ENCODE data around the gene PEX14. TPM values are rescaled to one million over a fixed set of nuclear protein-coding genes. Genes with fewer than 3 reads are reported as not detected.

Gene PEX14
- total and polyA plus RNA-seq, 8 donors: 8.2 to 26.3 (median 12.6) TPM

- WGBS, 5 donors: 42 to 66% (median 48%) methylated on average over 10 of the region's 10 CpGs
- intact Hi-C loops (cut with DNase I; ENCODE audit: low total_unique reads): no loop called here
- no peak for TF ChIP-seq POLR2A (IDR thresholded peaks at IDR 0.05)
- DNase-seq: no peak
- H3K9me3 ChIP-seq: no peaks in the 10 kb centered on the region
- no peaks in the 10 kb centered on the region for H3K27me3 ChIP-seq
- H3K4me1 ChIP-seq: peaks cover 40 to 95% (median 66%) of the 10 kb centered on the region in 4 donors
- H3K4me3 ChIP-seq: no peak overlapping the region
- peak overlapping the region in 4 of 5 donors; percentile 2 to 76 (median 62) for H3K27ac ChIP-seq
- no peaks in the 10 kb centered on the region for H3K36me3 ChIP-seq
Observed at GRCh38 chr1:10515301-10515975, 40.7 kb downstream of the PEX14 start.

GRCh38 chr1:10515976-10516750 lies 41.4 kb downstream of the PEX14 start:
- Histone ChIP-seq H3K4me1 (peaks cover 33 to 88% (median 60%) of the 10 kb centered on the region in 4 donors), H3K27ac (peak overlapping the region; percentile 8 to 76 (median 57)), H3K9me3 (no peaks in the 10 kb centered on the region), H3K27me3 (no peaks in the 10 kb centered on the region), H3K4me3 (no peak overlapping the region), H3K36me3 (no peaks in the 10 kb centered on the region)
- intact Hi-C loops (cut with DNase I; ENCODE audit: low total_unique reads): no loop called here
- WGBS, 5 donors: 38 to 65% (median 49%) methylated on average over 6 of the region's 6 CpGs
- no peak for TF ChIP-seq POLR2AphosphoS5 (IDR thresholded peaks at IDR 0.05)
- no peak for TF ChIP-seq CTCF (IDR thresholded peaks at IDR 0.05)
- TF ChIP-seq POLR2A (IDR thresholded peaks at IDR 0.05): no peak
- TF ChIP-seq EP300 (IDR thresholded peaks at IDR 0.05): no peak
- no peak for DNase-seq

GRCh38 chr1:10516925-10517676 lies 42.4 kb downstream of the PEX14 start:
- no peak for DNase-seq
- Histone ChIP-seq H3K27ac (peak overlapping the region; percentile 8 to 76 (median 57)), H3K4me3 (no peak overlapping the region), H3K4me1 (peaks cover 25 to 85% (median 61%) of the 10 kb centered on the region in 4 donors), H3K36me3 (no peaks in the 10 kb centered on the region), H3K27me3 (no peaks in the 10 kb centered on the region), H3K9me3 (no peaks in the 10 kb centered on the region)
- TF ChIP-seq EP300 (IDR thresholded peaks at IDR 0.05): no peak
- 40 to 73% (median 49%) methylated on average over 8 of the region's 8 CpGs for WGBS, 5 donors
- intact Hi-C loops (cut with DNase I; ENCODE audit: low total_unique reads): no loop called here

GRCh38 chr1:10517677-10517982 lies 42.9 kb downstream of the PEX14 start:
- Histone ChIP-seq H3K4me1 (peaks cover 31 to 88% (median 64%) of the 10 kb centered on the region in 4 donors), H3K9me3 (no peaks in the 10 kb centered on the region), H3K27ac (peak overlapping the region in 3 of 5 donors; percentile 47 to 76 (median 74)), H3K36me3 (no peaks in the 10 kb centered on the region), H3K4me3 (no peak overlapping the region), H3K27me3 (no peaks in the 10 kb centered on the region)
- intact Hi-C loops (cut with DNase I; ENCODE audit: low total_unique reads): no loop called here
- no peak for DNase-seq
- 66 to 84% (median 70%) methylated on average over 2 of the region's 2 CpGs for WGBS, 5 donors
- no peak for TF ChIP-seq EP300 (IDR thresholded peaks at IDR 0.05)
- TF ChIP-seq CTCF (IDR thresholded peaks at IDR 0.05): no peak
- TF ChIP-seq POLR2A (IDR thresholded peaks at IDR 0.05): no peak
- TF ChIP-seq POLR2AphosphoS5 (IDR thresholded peaks at IDR 0.05): no peak

- peaks cover 38 to 91% (median 69%) of the 10 kb centered on the region in 4 donors for H3K4me1 ChIP-seq
- H3K27ac ChIP-seq: peak overlapping the region; percentile 45 to 76 (median 64)
- intact Hi-C loops (cut with DNase I; ENCODE audit: low total_unique reads): no loop called here
- no peaks in the 10 kb centered on the region for H3K9me3 ChIP-seq
- H3K27me3 ChIP-seq: no peaks in the 10 kb centered on the region
- no peak overlapping the region for H3K4me3 ChIP-seq
- WGBS, 5 donors: 28 to 53% (median 31%) methylated on average over 7 of the region's 7 CpGs
- no peak for TF ChIP-seq POLR2AphosphoS5 (IDR thresholded peaks at IDR 0.05)
- no peak for TF ChIP-seq EP300 (IDR thresholded peaks at IDR 0.05)
- TF ChIP-seq CTCF (IDR thresholded peaks at IDR 0.05): peak in 1 of 7 experiments; percentile 14
- DNase-seq: peak; percentile 62 to 65
- H3K36me3 ChIP-seq: no peaks in the 10 kb centered on the region
Observed at GRCh38 chr1:10519016-10519417, 44.3 kb downstream of the PEX14 start.
